H1 (cell line): ENCODE data around the gene NR3C1. TPM values are rescaled to one million over a fixed set of nuclear protein-coding genes. Genes with fewer than 3 reads are reported as not detected.

Experiments used
- CTCF ChIA-PET: fragments of 300-600 bp; sonication (Branson Sonifier 250); formaldehyde crosslinking; loops from one replicate; lab custom pipeline; 2021; ENCODE audit not compliant: partially characterized antibody; lab: Charles Lee
- POLR2A ChIA-PET: fragments of 300-600 bp; sonication (Branson Sonifier 250); formaldehyde crosslinking; loops from one replicate; lab custom pipeline; 2021; ENCODE audit warnings: inconsistent platforms; ENCODE audit not compliant: partially characterized antibody; lab: Charles Lee
- DNase-seq, 2 experiments: peaks; one replicate each; pipeline versions ENCODE4 v3.0.0 to v3.0.0-alpha.2; 2010 to 2022; ENCODE audit warnings: low spot score in 2 of 2, low read depth in 1 of 2, mixed read lengths in 1 of 2
- FAIRE-seq: peaks from 2 replicates; lab custom pipeline; 2011; peaks lifted over from hg19 to GRCh38; lab: Jason Lieb, UNC
- H2AFZ ChIP-seq: 2 replicates; pipeline ENCODE4 v1.8.1; 2012; ENCODE audit warnings: low read length, inconsistent platforms
- H2AK5ac ChIP-seq: 2 replicates; pipeline ENCODE4 v1.6.1; 2013; ENCODE audit warnings: low read depth, low read length
- H2BK120ac ChIP-seq: replicated peaks from 2 replicates; pipeline ENCODE3; 2013; ENCODE audit warnings: low read depth, low read length, inconsistent platforms
- H2BK12ac ChIP-seq: 2 replicates; pipeline ENCODE4 v1.6.1; 2013; ENCODE audit warnings: low read depth, low read length
- H2BK15ac ChIP-seq: 2 replicates; pipeline ENCODE4 v1.6.1; 2013; ENCODE audit warnings: low read length
- H2BK20ac ChIP-seq: 2 replicates; pipeline ENCODE4 v1.6.1; 2013; ENCODE audit warnings: low read length
- H2BK5ac ChIP-seq: 2 replicates; pipeline ENCODE4 v1.6.1; 2013; ENCODE audit warnings: low read depth, low read length
- H3K14ac ChIP-seq: 2 replicates; pipeline ENCODE4 v1.6.1; 2013; ENCODE audit warnings: inconsistent platforms; ENCODE audit not compliant: insufficient read length
- H3K18ac ChIP-seq: 2 replicates; pipeline ENCODE4 v1.6.1; 2013; ENCODE audit warnings: low read length; ENCODE audit errors: extremely low read depth
- H3K23ac ChIP-seq: 2 replicates; pipeline ENCODE4 v1.6.1; 2013; ENCODE audit warnings: inconsistent platforms; ENCODE audit not compliant: insufficient read length
- H3K23me2 ChIP-seq: 2 replicates; pipeline ENCODE4 v1.6.1; 2013; ENCODE audit warnings: low read depth, low read length
- H3K27ac ChIP-seq: 2 replicates; pipeline ENCODE4 v1.6.1; 2011; ENCODE audit warnings: low read depth, low read length, inconsistent platforms
- H3K27me3 ChIP-seq, 4 experiments: replicated peaks in 1 of 4; 1 replicate in 1 of 4; 2 replicates in 3 of 4; pipeline versions ENCODE4 v1.6.1 to v1.8.1; 2011 to 2013; ENCODE audit warnings: low read length in 3 of 4, mild to moderate bottlenecking in 3 of 4, inconsistent platforms in 2 of 4, mixed read lengths in 2 of 4, moderate library complexity in 1 of 4; ENCODE audit not compliant: control insufficient read depth in 3 of 4, insufficient read depth in 3 of 4; ENCODE audit errors: extremely low read depth in 1 of 4
- H3K36me3 ChIP-seq, 4 experiments: 2 replicates each; pipeline versions ENCODE4 v1.6.1 to v1.8.1; 2011 to 2013; ENCODE audit warnings: mild to moderate bottlenecking in 4 of 4, low read length in 3 of 4, moderate library complexity in 2 of 4, control low read depth in 1 of 4, inconsistent platforms in 1 of 4; ENCODE audit not compliant: insufficient read depth in 4 of 4, control insufficient read depth in 2 of 4
- H3K4ac ChIP-seq: replicated peaks from 2 replicates; pipeline ENCODE3; 2013; ENCODE audit warnings: low read length, low read depth, mixed read lengths, inconsistent platforms; ENCODE audit not compliant: insufficient read length
- H3K4me1 ChIP-seq, 4 experiments: replicated peaks in 1 of 4; 1 replicate in 1 of 4; 2 replicates in 3 of 4; pipeline versions ENCODE4 v1.6.1 to v1.8.1; 2011 to 2013; ENCODE audit warnings: low read length in 3 of 4, inconsistent platforms in 2 of 4, mixed read lengths in 1 of 4; ENCODE audit not compliant: insufficient read depth in 4 of 4, control insufficient read depth in 3 of 4
- H3K4me2 ChIP-seq, 2 experiments: 2 replicates each; pipeline versions ENCODE4 v1.6.1 to v1.8.1; 2011 to 2013; ENCODE audit warnings: low read depth in 2 of 2, low read length in 2 of 2, control low read depth in 1 of 2, inconsistent platforms in 1 of 2, mild to moderate bottlenecking in 1 of 2; ENCODE audit not compliant: insufficient read depth in 1 of 2
- H3K4me3 ChIP-seq, 4 experiments: fragments of 200-600, 300-600 bp in 1 of 4; sonication (generic), shearing (Covaris generic), sonication (Bioruptor Twin) in 1 of 4; 2 replicates each; pipeline versions ENCODE4 v1.5.1 to v1.8.1; 2011 to 2016; ENCODE audit warnings: low read length in 4 of 4, low read depth in 3 of 4, control low read depth in 2 of 4, inconsistent platforms in 2 of 4, mild to moderate bottlenecking in 2 of 4, mixed read lengths in 1 of 4, moderate library complexity in 1 of 4; ENCODE audit not compliant: insufficient read depth in 2 of 4; ENCODE audit errors: extremely low read depth in 1 of 4
- H3K56ac ChIP-seq: replicated peaks from 2 replicates; pipeline ENCODE3; 2013; ENCODE audit warnings: low read depth, mild to moderate bottlenecking, mixed read lengths, low read length, inconsistent platforms; ENCODE audit not compliant: insufficient read length
- H3K79me1 ChIP-seq: 2 replicates; pipeline ENCODE4 v1.6.1; 2013; ENCODE audit warnings: low read depth, low read length, control low read depth
- H3K79me2 ChIP-seq, 2 experiments: 2 replicates each; pipeline versions ENCODE4 v1.6.1 to v1.8.1; 2012 to 2013; ENCODE audit warnings: low read length in 2 of 2, mild to moderate bottlenecking in 2 of 2, inconsistent platforms in 1 of 2; ENCODE audit not compliant: insufficient read depth in 2 of 2, control insufficient read depth in 1 of 2
- H3K9ac ChIP-seq, 4 experiments: replicated peaks in 1 of 4; 1 replicate in 1 of 4; 2 replicates in 3 of 4; pipeline versions ENCODE4 v1.6.1 to v1.8.1; 2011 to 2013; ENCODE audit warnings: low read depth in 3 of 4, low read length in 3 of 4, control low read depth in 2 of 4, mild to moderate bottlenecking in 2 of 4, moderate library complexity in 2 of 4, inconsistent platforms in 1 of 4; ENCODE audit errors: extremely low read depth in 1 of 4
- H3K9me3 ChIP-seq, 2 experiments: 2 replicates each; pipeline versions ENCODE4 v1.6.1 to v1.8.1; 2012 to 2013; ENCODE audit warnings: mild to moderate bottlenecking in 2 of 2, moderate library complexity in 2 of 2, control low read depth in 1 of 2, inconsistent platforms in 1 of 2, low read depth in 1 of 2, low read length in 1 of 2, mixed read lengths in 1 of 2; ENCODE audit not compliant: insufficient read depth in 2 of 2
- H4K20me1 ChIP-seq, 2 experiments: replicated peaks in 1 of 2; 2 replicates each; pipeline versions ENCODE3 to v1.8.1; 2011 to 2013; ENCODE audit warnings: inconsistent platforms in 2 of 2, low read length in 2 of 2, mild to moderate bottlenecking in 1 of 2; ENCODE audit not compliant: insufficient read depth in 2 of 2, control insufficient read depth in 1 of 2
- H4K5ac ChIP-seq: 2 replicates; pipeline ENCODE4 v1.6.1; 2013; ENCODE audit warnings: low read length, low read depth, mixed read lengths, inconsistent platforms; ENCODE audit not compliant: insufficient read length
- H4K8ac ChIP-seq: 2 replicates; pipeline ENCODE4 v1.8.0; 2013; ENCODE audit warnings: mild to moderate bottlenecking, moderate library complexity, low read length, inconsistent platforms; ENCODE audit not compliant: insufficient read depth; ENCODE audit errors: extremely low read depth
- H4K91ac ChIP-seq: replicated peaks from 2 replicates; pipeline ENCODE3; 2013; ENCODE audit warnings: low read length, mixed read lengths, inconsistent platforms; ENCODE audit not compliant: insufficient read length
- JUND ChIP-seq: IDR thresholded peaks from 2 replicates; pipeline ENCODE4 v1.6.1; 2011; ENCODE audit warnings: mild to moderate bottlenecking, improper control_type of control experiment, low read length
- KDM4A ChIP-seq: IDR thresholded peaks from one replicate; pipeline ENCODE4 v1.7.1; 2012; ENCODE audit warnings: low read depth, mild to moderate bottlenecking, moderate library complexity, low read length, inconsistent platforms; ENCODE audit not compliant: severe bottlenecking
- WGBS, 2 experiments: shearing (Covaris generic) in 1 of 2; methylation state at CpG; one replicate each; pipeline versions ENCODE4 v1.1.6 to v1.1.7; 2013 to 2015; ENCODE audit warnings: low lambda C conversion rate in 2 of 2, mixed read lengths in 2 of 2, inconsistent platforms in 1 of 2, low coverage in 1 of 2, missing lambda C conversion rate in 1 of 2; ENCODE audit not compliant: insufficient replicate concordance in 2 of 2, insufficient coverage in 1 of 2, insufficient read length in 1 of 2; ENCODE audit errors: extremely low coverage in 1 of 2, missing lambda C conversion rate in 1 of 2; 5-methylcytosine and 5-hydroxymethylcytosine counted together
- polyA plus RNA-seq, 7 experiments: library from polyadenylated mRNA; depleted of rRNA in 3 of 7; stranded (reverse) in 5 of 7; unstranded in 2 of 7; fragments of >200 nt in 5 of 7; fragments of 200-250 nt in 2 of 7; gene quantifications; 1 replicate in 5 of 7; 2 replicates in 1 of 7; 4 replicates in 1 of 7; pipeline versions ENCODE4 v1.2.1 to v1.2.3, GENCODE V29; 2011 to 2013; ENCODE audit warnings: missing spikeins in 2 of 7, mixed read lengths in 2 of 7
- total RNA-seq: library from RNA; stranded (reverse); fragmentation: NEBNext Ultra II Directional; extraction: Animal tissue kit (Norgen Biotek cat#: 25700); gene quantifications from 2 replicates; pipeline ENCODE4 v1.2.1, GENCODE V29; 2021

The NR3C1 gene
- total and polyA plus RNA-seq, 2 of the 8 experiments (the other 6 are each of a cell fraction or from before 2014, with no cell fraction given): 1.7 to 5.4 TPM

- Histone ChIP-seq H2BK15ac (no peak overlapping the region), H3K27ac (no peak overlapping the region), H4K91ac (no peak overlapping the region), H2AK5ac (no peak overlapping the region), H3K79me1 (no peaks in the 10 kb centered on the region), H2BK12ac (no peak overlapping the region), H2BK20ac (no peak overlapping the region), H3K79me2 (no peaks in the 10 kb centered on the region), H3K23ac (no peak overlapping the region), H2BK120ac (no peak overlapping the region), H4K20me1 (no peaks in the 10 kb centered on the region), H3K4me1 (0 out of 7 replicates have a peak, but pooled peaks cover 0 to 1% (median 0%) of the 10 kb centered on the region in 4 experiments), H3K4ac (no peak overlapping the region), H3K23me2 (no peaks in the 10 kb centered on the region), H4K5ac (no peak overlapping the region), H2BK5ac (no peak overlapping the region), H3K9me3 (no peaks in the 10 kb centered on the region), H3K18ac (no peak overlapping the region), H3K27me3 (no peaks in the 10 kb centered on the region), H3K9ac (no peak overlapping the region), H3K4me2 (no peak overlapping the region), H3K4me3 (no peak overlapping the region), H2AFZ (no peak overlapping the region), H3K14ac (no peak overlapping the region), H3K36me3 (no peaks in the 10 kb centered on the region), H3K56ac (no peak overlapping the region), H4K8ac (no peak overlapping the region; the same call in 1 of the 2 replicates)
- no peak for DNase-seq
- no peak for FAIRE-seq
- WGBS, 2 experiments: 100% methylated on average over 2 of the region's 2 CpGs; no CpG with 5 or more reads in 1 of the 2 experiments
- ChIA-PET CTCF (no interaction called here), POLR2A (no interaction called here)
- TF ChIP-seq JUND: no peak
- no peak for TF ChIP-seq KDM4A
These were observed 28.3 kb upstream of the NR3C1 start for GRCh38 chr5:143431789-143432188.
